A673 (cell line): ENCODE results near the gene CXCR3.

Experiments used
- CTCF ChIP-seq: fragments of 300-800, 200-600 bp; sonication (generic); conservative IDR thresholded peaks from 2 replicates; pipeline ENCODE4 v1.5.1; 2017; ENCODE audit warnings: low read depth, mild to moderate bottlenecking, antibody characterized with exemption, low read length, moderate library complexity, mixed read lengths
- EZH2 ChIP-seq: fragments of 200-600 bp; sonication (generic); IDR thresholded peaks from 2 replicates; pipeline ENCODE4 v1.6.1; 2017; ENCODE audit warnings: borderline replicate concordance, low read depth, mild to moderate bottlenecking, mixed read lengths, antibody characterized with exemption, low read length; ENCODE audit not compliant: poor library complexity, severe bottlenecking

- no peak for TF ChIP-seq CTCF
- TF ChIP-seq EZH2: no peak
Observed at GRCh38 chrX:71618787-71619186, 476 bp upstream of the CXCR3 start.
